Measurements from ENCODE around the gene SFXN5. TPM values are rescaled to one million over a fixed set of nuclear protein-coding genes. Genes with fewer than 3 reads are reported as not detected.

Gene SFXN5
- total and polyA plus RNA-seq, 2 of the 8 experiments (the other 6 are each of a cell fraction or from before 2014, with no cell fraction given) = 29.3 to 33.1 TPM

GRCh38 chr2:72961036-72961720, 110.3 kb downstream of the SFXN5 start:
- Histone ChIP-seq H3K4me3 (ENCODE audit: extremely low read depth in 1 of 4, insufficient read depth in 2 of 4, low read depth in 3 of 4, low read length in 4 of 4) (no peak overlapping the region), H2BK20ac (ENCODE audit: low read length) (peak overlapping the region; percentile 72; the same call in 1 of the 2 replicates), H4K8ac (ENCODE audit: extremely low read depth, insufficient read depth, low read length) (peak overlapping the region; percentile 41), H2AFZ (ENCODE audit: low read length) (no peak overlapping the region), H3K23me2 (ENCODE audit: low read depth, low read length) (no peaks in the 10 kb centered on the region), H2BK120ac (replicated peaks; ENCODE audit: low read depth, low read length) (no peak overlapping the region), H3K9me3 (ENCODE audit: insufficient read depth in 2 of 2, low read depth in 1 of 2, low read length in 1 of 2) (no peaks in the 10 kb centered on the region), H2BK12ac (ENCODE audit: low read depth, low read length) (peak overlapping the region; percentile 87; the same call in 1 of the 2 replicates), H3K14ac (ENCODE audit: insufficient read length) (no peak overlapping the region), H3K56ac (replicated peaks; ENCODE audit: insufficient read length, low read depth, low read length) (no peak overlapping the region), H3K27ac (ENCODE audit: low read depth, low read length) (no peak overlapping the region), H3K4me1 (replicated peaks in 1 of 4; ENCODE audit: control insufficient read depth in 3 of 4, insufficient read depth in 4 of 4, low read length in 3 of 4) (peaks cover 12 to 26% (median 22%) of the 10 kb centered on the region in 4 experiments), H4K91ac (replicated peaks; ENCODE audit: insufficient read length, low read length) (peak overlapping the region; percentile 79), H3K9ac (replicated peaks in 1 of 4; ENCODE audit: extremely low read depth in 1 of 4, low read depth in 3 of 4, low read length in 3 of 4) (no peak overlapping the region), H2BK15ac (ENCODE audit: low read length) (no peak overlapping the region), H3K79me1 (ENCODE audit: low read depth, low read length) (no peaks in the 10 kb centered on the region), H2BK5ac (ENCODE audit: low read depth, low read length) (peak overlapping the region; percentile 66; the same call in 1 of the 2 replicates), H2AK5ac (ENCODE audit: low read depth, low read length) (peak overlapping the region; percentile 79; the same call in 1 of the 2 replicates), H3K36me3 (ENCODE audit: control insufficient read depth in 2 of 4, insufficient read depth in 4 of 4, low read length in 3 of 4) (no peaks in the 10 kb centered on the region), H3K27me3 (replicated peaks in 1 of 4; ENCODE audit: control insufficient read depth in 3 of 4, extremely low read depth in 1 of 4, insufficient read depth in 3 of 4, low read length in 3 of 4) (peaks cover 0 to 5% (median 0%) of the 10 kb centered on the region in 4 experiments; a peak in 1 of 7 replicates), H3K18ac (ENCODE audit: extremely low read depth, low read length) (peak overlapping the region; percentile 19; the same call in 1 of the 2 replicates), H3K79me2 (ENCODE audit: control insufficient read depth in 1 of 2, insufficient read depth in 2 of 2, low read length in 2 of 2) (no peaks in the 10 kb centered on the region), H4K20me1 (replicated peaks in 1 of 2; ENCODE audit: control insufficient read depth in 1 of 2, insufficient read depth in 2 of 2, low read length in 2 of 2) (no peaks in the 10 kb centered on the region), H3K4me2 (ENCODE audit: insufficient read depth in 1 of 2, low read depth in 2 of 2, low read length in 2 of 2) (no peak overlapping the region), H3K23ac (ENCODE audit: insufficient read length) (no peak overlapping the region), H3K4ac (replicated peaks; ENCODE audit: insufficient read length, low read depth, low read length) (peak overlapping the region; percentile 81), H4K5ac (ENCODE audit: insufficient read length, low read depth, low read length) (no peak overlapping the region)
- ChIA-PET CTCF (ENCODE audit: partially characterized antibody) (interaction anchor here (0.9 to 11.9 kb wide), 10 partner anchors 9 to 216 kb away, joined by 3 to 166 read pairs (median 4); no protein-coding TSS in a partner anchor), POLR2A (ENCODE audit: partially characterized antibody) (interaction anchor here (1.1 to 3.5 kb wide), 2 partner anchors 8 to 41 kb away, joined by 3 to 29 read pairs; no protein-coding TSS in a partner anchor)
- WGBS, 2 experiments (ENCODE audit: extremely low coverage in 1 of 2, insufficient coverage in 1 of 2, insufficient read length in 1 of 2, insufficient replicate concordance in 2 of 2, low coverage in 1 of 2, low lambda C conversion rate in 2 of 2, missing lambda C conversion rate in 1 of 2) = 93% methylated on average over 23 of the region's 27 CpGs; no CpG with 5 or more reads in 1 of the 2 experiments
- no peak for FAIRE-seq
- TF ChIP-seq SP1 (IDR thresholded peaks at IDR 0.05; ENCODE audit: low read depth, low read length) (no peak), EZH2 (IDR thresholded peaks at IDR 0.05; ENCODE audit: low read depth, low read length, severe bottlenecking) (no peak), TAF7 (optimal IDR thresholded peaks at IDR 0.05; ENCODE audit: borderline replicate concordance, low read depth, low read length) (no peak), CHD2 (IDR thresholded peaks at IDR 0.05; ENCODE audit: low read length) (no peak)
- no peak for DNase-seq (ENCODE audit: low read depth in 1 of 2, low spot score in 2 of 2)
